B cell (primary cell): ENCODE results near the gene EPX.

Experiments used
- CTCF ChIP-seq: fragments of 200-600 bp; IDR thresholded peaks from one replicate; pipeline ENCODE4 v1.8.0; 2022; ENCODE audit warnings: antibody characterized with exemption, mild to moderate bottlenecking
- EZH2 ChIP-seq: IDR thresholded peaks from 2 replicates; pipeline ENCODE4 v1.6.1; 2012; ENCODE audit warnings: borderline replicate concordance, low read depth, mild to moderate bottlenecking, moderate library complexity, low read length; ENCODE audit not compliant: insufficient read depth, poor library complexity, severe bottlenecking

- TF ChIP-seq CTCF (no peak), EZH2 (no peak)
Measured at GRCh38 chr17:58224315-58224714, 31.8 kb downstream of the EPX start.
